ENCODE results near the gene PCDHA6.

DNA sequence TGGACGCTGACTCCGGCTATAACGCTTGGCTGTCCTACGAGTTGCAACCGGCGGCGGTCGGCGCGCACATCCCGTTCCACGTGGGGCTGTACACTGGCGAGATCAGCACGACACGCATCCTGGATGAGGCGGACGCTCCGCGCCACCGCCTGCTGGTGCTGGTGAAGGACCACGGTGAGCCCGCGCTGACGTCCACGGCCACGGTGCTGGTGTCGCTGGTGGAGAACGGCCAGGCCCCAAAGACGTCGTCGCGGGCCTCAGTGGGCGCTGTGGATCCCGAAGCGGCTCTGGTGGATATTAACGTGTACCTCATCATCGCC lies 49.5 kb downstream of the PCDHA6 start:
- no peak for TF ChIP-seq RAD21 (IDR thresholded peaks at IDR 0.05; ENCODE audit: low read length)
- no peak for TF ChIP-seq CEBPB (IDR thresholded peaks at IDR 0.05; ENCODE audit: low read depth, low read length)
